VCaP (cell line): ENCODE data around the gene OGN.

Experiments
- H3K27ac ChIP-seq: fragments of 450-650 bp; 2 replicates; pipeline ENCODE4 v1.5.1; 2017
- TF ChIP-seq, protein P1 (sequence below): fragments of 450-650 bp; conservative IDR thresholded peaks from 2 replicates; pipeline ENCODE4 v1.5.1; 2017; ENCODE audit warnings: mild to moderate bottlenecking, moderate library complexity

Gene OGN, protein sequence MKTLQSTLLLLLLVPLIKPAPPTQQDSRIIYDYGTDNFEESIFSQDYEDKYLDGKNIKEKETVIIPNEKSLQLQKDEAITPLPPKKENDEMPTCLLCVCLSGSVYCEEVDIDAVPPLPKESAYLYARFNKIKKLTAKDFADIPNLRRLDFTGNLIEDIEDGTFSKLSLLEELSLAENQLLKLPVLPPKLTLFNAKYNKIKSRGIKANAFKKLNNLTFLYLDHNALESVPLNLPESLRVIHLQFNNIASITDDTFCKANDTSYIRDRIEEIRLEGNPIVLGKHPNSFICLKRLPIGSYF

DNA sequence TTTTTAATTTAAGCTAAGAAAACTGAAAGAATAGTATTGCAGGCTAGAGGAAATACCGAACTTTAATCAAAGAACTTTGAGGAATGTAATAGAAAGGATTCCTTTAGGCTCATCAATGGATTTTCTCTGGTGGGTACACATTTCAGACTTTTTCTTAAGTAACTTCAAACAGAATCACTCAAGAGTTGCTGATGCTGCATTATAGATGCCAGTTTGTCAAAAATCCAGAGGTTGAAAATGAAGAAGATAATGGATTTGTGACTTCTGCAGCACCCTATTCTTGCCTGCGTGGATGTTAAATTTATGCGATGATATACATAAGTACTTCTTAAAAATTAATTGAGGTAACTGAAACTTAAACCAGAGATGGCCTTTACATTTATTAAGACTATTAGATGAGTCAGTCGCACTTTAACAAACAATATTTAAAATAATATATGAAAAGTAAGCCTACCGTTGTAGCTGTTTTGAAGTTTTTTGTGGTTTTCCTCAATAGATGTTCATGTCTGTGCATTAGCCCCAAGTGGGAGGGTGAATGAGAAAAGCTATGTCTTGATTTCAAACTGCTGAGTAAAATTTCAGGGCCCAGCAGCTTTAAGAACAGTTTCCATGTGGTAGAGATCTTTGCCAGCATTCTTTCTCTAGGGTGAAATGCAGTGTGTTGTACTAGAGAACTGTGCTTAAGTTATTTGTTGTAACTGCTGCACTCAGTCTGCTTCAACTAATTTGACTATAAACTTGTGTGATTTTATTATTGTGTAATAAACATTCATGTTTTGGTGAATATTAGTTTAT, at the start of gene OGN:
Gene OGN (minus strand): TSS at position 537 of the 795 bp plus-strand sequence. CDS start 1,171 bp downstream, outside the sequence.
- TF ChIP-seq, protein P1, sequence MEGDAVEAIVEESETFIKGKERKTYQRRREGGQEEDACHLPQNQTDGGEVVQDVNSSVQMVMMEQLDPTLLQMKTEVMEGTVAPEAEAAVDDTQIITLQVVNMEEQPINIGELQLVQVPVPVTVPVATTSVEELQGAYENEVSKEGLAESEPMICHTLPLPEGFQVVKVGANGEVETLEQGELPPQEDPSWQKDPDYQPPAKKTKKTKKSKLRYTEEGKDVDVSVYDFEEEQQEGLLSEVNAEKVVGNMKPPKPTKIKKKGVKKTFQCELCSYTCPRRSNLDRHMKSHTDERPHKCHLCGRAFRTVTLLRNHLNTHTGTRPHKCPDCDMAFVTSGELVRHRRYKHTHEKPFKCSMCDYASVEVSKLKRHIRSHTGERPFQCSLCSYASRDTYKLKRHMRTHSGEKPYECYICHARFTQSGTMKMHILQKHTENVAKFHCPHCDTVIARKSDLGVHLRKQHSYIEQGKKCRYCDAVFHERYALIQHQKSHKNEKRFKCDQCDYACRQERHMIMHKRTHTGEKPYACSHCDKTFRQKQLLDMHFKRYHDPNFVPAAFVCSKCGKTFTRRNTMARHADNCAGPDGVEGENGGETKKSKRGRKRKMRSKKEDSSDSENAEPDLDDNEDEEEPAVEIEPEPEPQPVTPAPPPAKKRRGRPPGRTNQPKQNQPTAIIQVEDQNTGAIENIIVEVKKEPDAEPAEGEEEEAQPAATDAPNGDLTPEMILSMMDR = no peak

DNA sequence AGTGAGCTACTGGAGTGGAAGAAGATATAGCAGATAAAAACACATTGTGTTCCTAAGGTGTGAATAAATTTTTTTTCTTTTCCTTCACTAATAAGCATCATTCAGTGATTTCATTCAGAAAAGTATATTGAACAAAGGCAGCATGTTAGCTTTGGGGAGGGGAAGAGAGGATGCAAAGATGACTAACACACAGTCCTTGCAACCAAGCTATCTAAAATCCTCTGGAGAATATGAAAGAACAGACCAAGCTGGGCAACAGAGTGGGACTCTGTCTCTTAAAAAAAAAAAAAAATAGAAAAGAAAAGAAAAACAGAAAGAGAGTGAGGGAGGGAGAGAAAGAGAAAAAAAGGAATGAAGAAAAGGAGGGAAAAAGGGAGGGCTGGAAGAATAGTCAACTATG, 42.2 kb upstream of the OGN start:
- H3K27ac ChIP-seq = no peak overlapping the region
- TF ChIP-seq, protein P1 = no peak

More for the DNA sequence above, at the start of gene OGN:
- H3K27ac ChIP-seq = no peak within 1 kb of the TSS

DNA sequence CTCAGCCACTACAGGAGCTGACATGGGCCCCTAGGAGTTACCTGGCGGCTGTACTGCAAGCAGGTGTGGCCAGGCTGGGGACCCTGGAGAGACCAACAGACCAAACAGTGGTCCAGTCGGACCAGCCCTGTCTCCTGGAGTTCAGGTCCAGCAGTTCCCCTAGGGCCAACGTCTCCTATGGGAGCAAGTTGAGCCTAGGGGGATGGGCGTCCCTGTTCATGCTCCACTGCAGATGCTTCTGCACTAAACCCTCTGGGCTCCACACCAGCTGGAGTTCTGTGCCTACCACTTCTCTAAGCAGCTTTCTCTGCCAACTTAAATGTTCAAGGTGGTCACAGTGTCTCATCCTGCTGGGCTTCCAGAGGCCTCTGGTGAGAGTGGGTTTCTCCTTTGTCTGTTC, 40.5 kb upstream of the OGN start:
- TF ChIP-seq, protein P1 = no peak
- H3K27ac ChIP-seq = no peak overlapping the region

DNA sequence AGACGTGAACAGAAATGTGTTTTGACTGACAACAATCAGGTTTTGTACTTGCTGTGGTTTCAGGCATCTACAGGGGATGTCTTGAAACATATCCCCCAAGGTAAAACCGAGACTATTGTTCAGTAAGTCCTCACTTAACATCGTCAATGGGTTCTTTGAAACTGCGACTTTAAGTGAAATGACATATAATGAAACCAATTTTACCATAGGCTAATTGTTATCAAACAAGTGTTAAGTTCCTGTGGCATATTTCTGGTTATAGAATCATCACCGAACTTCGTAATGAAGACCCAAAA, 36.3 kb upstream of the OGN start:
- TF ChIP-seq, protein P1 = no peak
- H3K27ac ChIP-seq = no peak overlapping the region

DNA sequence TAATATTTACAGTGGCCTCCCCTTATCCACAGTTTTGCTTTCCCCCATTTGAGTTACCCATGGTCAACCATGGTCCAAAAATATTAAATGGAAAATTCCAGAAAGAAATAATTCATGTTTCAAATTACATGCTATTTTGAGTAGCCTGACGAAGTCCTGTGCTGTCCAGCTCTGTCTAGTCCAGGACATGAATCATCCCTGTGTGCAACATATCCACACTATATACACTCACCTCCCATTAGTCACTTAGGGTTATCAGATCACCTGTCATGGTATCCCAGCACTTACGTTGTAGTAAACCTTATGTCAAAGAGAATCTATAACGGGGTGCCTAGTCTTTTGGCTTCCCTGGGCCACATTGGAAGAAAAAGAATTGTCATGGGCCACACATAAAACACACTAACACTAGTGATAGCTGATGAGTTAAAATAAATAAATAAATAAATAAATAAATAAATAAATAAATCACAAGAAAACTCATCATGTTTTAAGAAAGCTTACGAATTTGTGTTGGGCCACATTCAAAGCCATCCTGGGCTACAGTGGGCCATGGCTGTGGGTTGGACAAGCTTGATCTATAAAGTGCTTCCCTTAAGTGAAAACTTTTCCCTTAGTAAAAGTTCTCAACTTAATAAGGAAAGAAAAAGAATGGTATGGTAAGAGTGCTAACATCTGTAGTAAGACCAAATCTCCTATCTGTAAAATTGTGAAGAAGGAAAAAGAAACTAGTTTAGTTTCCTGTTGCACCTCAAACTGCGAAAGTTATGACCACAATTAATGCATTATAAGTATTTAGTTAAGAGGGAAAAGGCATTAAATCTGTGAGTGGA, 35.8 kb upstream of the OGN start:
- no peak overlapping the region for H3K27ac ChIP-seq
- TF ChIP-seq, protein P1 = no peak

DNA sequence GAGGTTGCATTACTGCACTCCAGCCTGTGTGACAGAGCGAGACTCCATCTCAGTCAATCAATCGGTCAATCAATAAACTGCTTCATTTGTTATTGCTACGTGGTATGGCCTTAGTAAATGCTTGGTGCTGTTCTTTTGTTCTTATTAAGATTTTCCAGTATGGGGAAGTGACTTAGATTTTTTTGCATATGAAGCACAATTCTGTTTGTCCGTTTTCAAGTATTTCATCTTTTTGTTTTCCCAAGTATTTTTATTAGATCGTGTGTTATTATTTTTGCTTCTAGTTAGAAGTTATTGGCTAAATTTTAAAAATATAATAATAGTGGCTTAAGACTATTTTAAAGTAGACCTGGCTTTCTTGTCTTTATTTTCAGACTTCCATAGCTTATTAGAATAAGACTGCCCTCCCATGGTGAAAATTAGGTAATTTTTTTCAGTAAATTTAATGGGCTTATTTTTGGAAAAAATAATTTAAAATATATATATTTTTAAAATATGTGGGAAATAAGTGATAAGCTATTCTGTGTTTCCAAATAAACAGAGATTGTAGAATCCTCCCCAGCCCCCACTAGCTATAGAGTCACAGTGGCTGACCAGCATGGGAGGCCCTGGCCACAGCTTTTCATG, 34.6 kb upstream of the OGN start:
- H3K27ac ChIP-seq = no peak overlapping the region

More for the DNA sequence above, 34.6 kb upstream of the OGN start:
- TF ChIP-seq, protein P1 = peak; percentile 67
